SK-N-SH treated with all-trans-retinoic acid at 6 μM for 48 hours (cell line): Measurements from ENCODE around the gene MILR1.

ENCODE experiments used
- CSDC2 ChIP-seq: fragments of 250-450 bp; sonication (Bioruptor Pico); IDR thresholded peaks from 2 replicates; pipeline ENCODE4 v1.5.0; 2020; ENCODE audit warnings: mild to moderate bottlenecking, moderate library complexity
- GLIS3 ChIP-seq: fragments of 250-450 bp; sonication (Bioruptor Pico); IDR thresholded peaks from 2 replicates; pipeline ENCODE4 v1.5.0; 2020; ENCODE audit warnings: mild to moderate bottlenecking, moderate library complexity
- OSR1 ChIP-seq: fragments of 250-450 bp; sonication (Bioruptor Pico); IDR thresholded peaks from 2 replicates; pipeline ENCODE4 v1.8.0; 2022; ENCODE audit warnings: moderate library complexity, mild to moderate bottlenecking, inconsistent platforms
- PPARA ChIP-seq: fragments of 250-450 bp; sonication (Bioruptor Pico); IDR thresholded peaks from 2 replicates; pipeline ENCODE4 v1.5.0; 2020; ENCODE audit warnings: mild to moderate bottlenecking, borderline replicate concordance
- ZFP30 ChIP-seq: fragments of 450-650 bp; formaldehyde crosslinking; IDR thresholded peaks from 2 replicates; pipeline ENCODE4 v1.5.0; 2022; ENCODE audit warnings: mild to moderate bottlenecking, moderate library complexity
- TF ChIP-seq, protein P1 (sequence below): fragments of 250-450 bp; sonication (Bioruptor Pico); IDR thresholded peaks from 2 replicates; pipeline ENCODE4 v1.5.0; 2020; ENCODE audit warnings: mild to moderate bottlenecking, moderate library complexity
- TF ChIP-seq, protein P2 (sequence below): fragments of 250-450 bp; sonication (Bioruptor Pico); IDR thresholded peaks from 2 replicates; pipeline ENCODE4 v1.5.1; 2020; ENCODE audit warnings: low read depth, mild to moderate bottlenecking, moderate library complexity
- TF ChIP-seq, protein P3 (sequence below): fragments of 250-450 bp; sonication (Bioruptor Pico); IDR thresholded peaks from 2 replicates; pipeline ENCODE4 v1.8.0; 2021; ENCODE audit warnings: low read depth, mild to moderate bottlenecking, moderate library complexity, borderline replicate concordance
- TF ChIP-seq, protein P4 (sequence below): fragments of 250-450 bp; sonication (Bioruptor Pico); IDR thresholded peaks from 2 replicates; pipeline ENCODE4 v1.5.1; 2021; ENCODE audit warnings: mild to moderate bottlenecking, moderate library complexity

DNA sequence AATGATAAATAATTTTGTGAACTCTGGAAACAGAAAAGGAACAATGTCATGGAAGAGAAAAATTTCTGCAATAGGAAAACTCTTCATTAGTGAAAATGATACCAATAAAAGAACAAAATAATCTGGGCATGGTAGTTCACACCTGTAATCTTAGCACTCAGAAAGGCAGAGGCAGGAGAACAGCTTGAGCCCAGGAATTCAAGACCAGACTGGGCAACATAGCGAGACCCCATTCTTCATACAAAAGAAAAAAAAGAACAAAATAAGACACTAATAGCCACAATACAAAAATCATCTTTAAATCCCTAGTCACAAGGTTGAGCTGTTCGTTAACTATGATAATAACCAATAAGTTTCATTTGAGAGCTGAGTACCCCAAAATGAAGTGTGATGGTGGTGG lies 39.4 kb downstream of the MILR1 start:
- TF ChIP-seq, protein P1, sequence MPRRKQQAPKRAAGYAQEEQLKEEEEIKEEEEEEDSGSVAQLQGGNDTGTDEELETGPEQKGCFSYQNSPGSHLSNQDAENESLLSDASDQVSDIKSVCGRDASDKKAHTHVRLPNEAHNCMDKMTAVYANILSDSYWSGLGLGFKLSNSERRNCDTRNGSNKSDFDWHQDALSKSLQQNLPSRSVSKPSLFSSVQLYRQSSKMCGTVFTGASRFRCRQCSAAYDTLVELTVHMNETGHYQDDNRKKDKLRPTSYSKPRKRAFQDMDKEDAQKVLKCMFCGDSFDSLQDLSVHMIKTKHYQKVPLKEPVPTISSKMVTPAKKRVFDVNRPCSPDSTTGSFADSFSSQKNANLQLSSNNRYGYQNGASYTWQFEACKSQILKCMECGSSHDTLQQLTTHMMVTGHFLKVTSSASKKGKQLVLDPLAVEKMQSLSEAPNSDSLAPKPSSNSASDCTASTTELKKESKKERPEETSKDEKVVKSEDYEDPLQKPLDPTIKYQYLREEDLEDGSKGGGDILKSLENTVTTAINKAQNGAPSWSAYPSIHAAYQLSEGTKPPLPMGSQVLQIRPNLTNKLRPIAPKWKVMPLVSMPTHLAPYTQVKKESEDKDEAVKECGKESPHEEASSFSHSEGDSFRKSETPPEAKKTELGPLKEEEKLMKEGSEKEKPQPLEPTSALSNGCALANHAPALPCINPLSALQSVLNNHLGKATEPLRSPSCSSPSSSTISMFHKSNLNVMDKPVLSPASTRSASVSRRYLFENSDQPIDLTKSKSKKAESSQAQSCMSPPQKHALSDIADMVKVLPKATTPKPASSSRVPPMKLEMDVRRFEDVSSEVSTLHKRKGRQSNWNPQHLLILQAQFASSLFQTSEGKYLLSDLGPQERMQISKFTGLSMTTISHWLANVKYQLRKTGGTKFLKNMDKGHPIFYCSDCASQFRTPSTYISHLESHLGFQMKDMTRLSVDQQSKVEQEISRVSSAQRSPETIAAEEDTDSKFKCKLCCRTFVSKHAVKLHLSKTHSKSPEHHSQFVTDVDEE: no peak
- TF ChIP-seq GLIS3 (CRISPR knock-in tag): no peak
- no peak for TF ChIP-seq CSDC2 (CRISPR knock-in tag)
- TF ChIP-seq, protein P2, sequence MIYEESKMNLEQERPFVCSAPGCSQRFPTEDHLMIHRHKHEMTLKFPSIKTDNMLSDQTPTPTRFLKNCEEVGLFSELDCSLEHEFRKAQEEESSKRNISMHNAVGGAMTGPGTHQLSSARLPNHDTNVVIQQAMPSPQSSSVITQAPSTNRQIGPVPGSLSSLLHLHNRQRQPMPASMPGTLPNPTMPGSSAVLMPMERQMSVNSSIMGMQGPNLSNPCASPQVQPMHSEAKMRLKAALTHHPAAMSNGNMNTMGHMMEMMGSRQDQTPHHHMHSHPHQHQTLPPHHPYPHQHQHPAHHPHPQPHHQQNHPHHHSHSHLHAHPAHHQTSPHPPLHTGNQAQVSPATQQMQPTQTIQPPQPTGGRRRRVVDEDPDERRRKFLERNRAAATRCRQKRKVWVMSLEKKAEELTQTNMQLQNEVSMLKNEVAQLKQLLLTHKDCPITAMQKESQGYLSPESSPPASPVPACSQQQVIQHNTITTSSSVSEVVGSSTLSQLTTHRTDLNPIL: no peak
- no peak for TF ChIP-seq OSR1 (CRISPR knock-in tag)
- TF ChIP-seq, protein P3, sequence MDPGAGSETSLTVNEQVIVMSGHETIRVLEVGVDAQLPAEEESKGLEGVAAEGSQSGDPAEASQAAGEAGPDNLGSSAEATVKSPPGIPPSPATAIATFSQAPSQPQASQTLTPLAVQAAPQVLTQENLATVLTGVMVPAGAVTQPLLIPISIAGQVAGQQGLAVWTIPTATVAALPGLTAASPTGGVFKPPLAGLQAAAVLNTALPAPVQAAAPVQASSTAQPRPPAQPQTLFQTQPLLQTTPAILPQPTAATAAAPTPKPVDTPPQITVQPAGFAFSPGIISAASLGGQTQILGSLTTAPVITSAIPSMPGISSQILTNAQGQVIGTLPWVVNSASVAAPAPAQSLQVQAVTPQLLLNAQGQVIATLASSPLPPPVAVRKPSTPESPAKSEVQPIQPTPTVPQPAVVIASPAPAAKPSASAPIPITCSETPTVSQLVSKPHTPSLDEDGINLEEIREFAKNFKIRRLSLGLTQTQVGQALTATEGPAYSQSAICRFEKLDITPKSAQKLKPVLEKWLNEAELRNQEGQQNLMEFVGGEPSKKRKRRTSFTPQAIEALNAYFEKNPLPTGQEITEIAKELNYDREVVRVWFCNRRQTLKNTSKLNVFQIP (CRISPR knock-in tag): no peak
- TF ChIP-seq PPARA (CRISPR knock-in tag): no peak
- TF ChIP-seq ZFP30 (CRISPR knock-in tag): no peak
- TF ChIP-seq, protein P4, sequence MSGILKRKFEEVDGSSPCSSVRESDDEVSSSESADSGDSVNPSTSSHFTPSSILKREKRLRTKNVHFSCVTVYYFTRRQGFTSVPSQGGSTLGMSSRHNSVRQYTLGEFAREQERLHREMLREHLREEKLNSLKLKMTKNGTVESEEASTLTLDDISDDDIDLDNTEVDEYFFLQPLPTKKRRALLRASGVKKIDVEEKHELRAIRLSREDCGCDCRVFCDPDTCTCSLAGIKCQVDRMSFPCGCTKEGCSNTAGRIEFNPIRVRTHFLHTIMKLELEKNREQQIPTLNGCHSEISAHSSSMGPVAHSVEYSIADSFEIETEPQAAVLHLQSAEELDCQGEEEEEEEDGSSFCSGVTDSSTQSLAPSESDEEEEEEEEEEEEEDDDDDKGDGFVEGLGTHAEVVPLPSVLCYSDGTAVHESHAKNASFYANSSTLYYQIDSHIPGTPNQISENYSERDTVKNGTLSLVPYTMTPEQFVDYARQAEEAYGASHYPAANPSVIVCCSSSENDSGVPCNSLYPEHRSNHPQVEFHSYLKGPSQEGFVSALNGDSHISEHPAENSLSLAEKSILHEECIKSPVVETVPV (CRISPR knock-in tag): no peak
